Measurements from ENCODE around the gene GSS. TPM values are rescaled to one million over a fixed set of nuclear protein-coding genes. Genes with fewer than 3 reads are reported as not detected.

GSS gene
- total and polyA plus RNA-seq, 8 donors, result 18.1 to 199 (median 43.7) TPM

DNA sequence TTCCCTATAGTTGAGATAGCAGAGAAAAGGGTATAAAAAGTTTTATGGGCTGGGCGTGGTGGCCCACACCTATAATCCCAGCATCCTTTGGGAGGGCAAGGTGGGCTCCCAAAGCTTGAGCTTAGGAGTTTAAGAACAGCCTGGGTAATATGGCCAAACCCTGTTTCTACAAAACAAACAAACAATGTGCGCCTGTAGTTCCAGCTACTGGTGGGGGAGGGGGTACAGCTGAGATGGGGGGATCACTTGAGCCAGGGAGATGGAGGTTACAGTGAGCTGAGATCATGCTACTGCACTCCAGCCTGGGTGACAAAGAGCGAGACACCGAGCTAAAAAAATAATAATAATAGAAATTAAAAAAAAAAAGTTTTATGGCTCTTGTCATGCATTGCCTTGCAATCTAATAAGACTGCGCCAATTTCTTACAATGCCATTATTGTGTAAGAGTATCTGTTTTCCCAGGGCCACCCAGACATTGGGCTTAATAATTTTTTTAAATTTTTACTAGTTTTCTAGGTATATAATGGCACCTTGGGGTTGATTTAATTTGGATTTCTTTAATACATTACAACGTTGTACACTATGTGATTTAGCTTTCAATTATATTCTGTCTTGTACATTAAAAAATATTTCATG, 75.3 kb downstream of the GSS start:
- H3K4me1 ChIP-seq, result peaks cover 18 to 71% (median 50%) of the 10 kb centered on the region in 4 donors
- DNase-seq, result no peak
- intact Hi-C loops (cut with DNase I; ENCODE audit: low total_unique reads), result no loop called here
- WGBS, 5 donors, result 59 to 73% (median 64%) methylated on average over 6 of the region's 6 CpGs
- H3K9me3 ChIP-seq, result no peaks in the 10 kb centered on the region
- TF ChIP-seq POLR2A (IDR thresholded peaks at IDR 0.05) (no peak), EP300 (IDR thresholded peaks at IDR 0.05) (no peak), POLR2AphosphoS5 (IDR thresholded peaks at IDR 0.05) (no peak)
- TF ChIP-seq, protein P1, sequence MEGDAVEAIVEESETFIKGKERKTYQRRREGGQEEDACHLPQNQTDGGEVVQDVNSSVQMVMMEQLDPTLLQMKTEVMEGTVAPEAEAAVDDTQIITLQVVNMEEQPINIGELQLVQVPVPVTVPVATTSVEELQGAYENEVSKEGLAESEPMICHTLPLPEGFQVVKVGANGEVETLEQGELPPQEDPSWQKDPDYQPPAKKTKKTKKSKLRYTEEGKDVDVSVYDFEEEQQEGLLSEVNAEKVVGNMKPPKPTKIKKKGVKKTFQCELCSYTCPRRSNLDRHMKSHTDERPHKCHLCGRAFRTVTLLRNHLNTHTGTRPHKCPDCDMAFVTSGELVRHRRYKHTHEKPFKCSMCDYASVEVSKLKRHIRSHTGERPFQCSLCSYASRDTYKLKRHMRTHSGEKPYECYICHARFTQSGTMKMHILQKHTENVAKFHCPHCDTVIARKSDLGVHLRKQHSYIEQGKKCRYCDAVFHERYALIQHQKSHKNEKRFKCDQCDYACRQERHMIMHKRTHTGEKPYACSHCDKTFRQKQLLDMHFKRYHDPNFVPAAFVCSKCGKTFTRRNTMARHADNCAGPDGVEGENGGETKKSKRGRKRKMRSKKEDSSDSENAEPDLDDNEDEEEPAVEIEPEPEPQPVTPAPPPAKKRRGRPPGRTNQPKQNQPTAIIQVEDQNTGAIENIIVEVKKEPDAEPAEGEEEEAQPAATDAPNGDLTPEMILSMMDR (IDR thresholded peaks at IDR 0.05), result no peak
- no peaks in the 10 kb centered on the region for H3K27me3 ChIP-seq
- peaks cover 15 to 29% (median 29%) of the 10 kb centered on the region in 4 donors for H3K36me3 ChIP-seq
- H3K4me3 ChIP-seq, result no peak overlapping the region
- H3K27ac ChIP-seq, result peak overlapping the region in 1 of 5 donors; percentile 11

Small RNA genes lying within 50 kb of the gene (small RNA-seq; reads per million reads assigned to genes)
- 0 to 0.31 (median 0.05) reads per million in 4 donors for gene MIR499A

Other genes starting within 250 kb of the GSS start
- 10 to 100 TPM in 4 of 5 donors, 1 to 10 TPM in 1; 9.7 to 63.8 (median 29.2) TPM for gene NCOA6, start 130.2 kb downstream of the GSS start, total RNA-seq
- gene NCOA6, start 130.2 kb downstream of the GSS start, polyA plus RNA-seq, result 10 to 100 TPM; 13.6 to 21.0 (median 15.2) TPM
- gene GGT7, start 83.0 kb downstream of the GSS start, total RNA-seq, result 10 to 100 TPM; 10.5 to 29.0 (median 19.2) TPM
- 10 to 100 TPM in 1 of 3 donors, 1 to 10 TPM in 2; 4.1 to 12.8 (median 8.4) TPM for gene GGT7, start 83.0 kb downstream of the GSS start, polyA plus RNA-seq
- 1,000 to 10,000 TPM in 1 of 5 donors, 100 to 1,000 TPM in 3, 10 to 100 TPM in 1; 98.8 to 1,709 (median 162) TPM for gene ACSS2, start 79.2 kb downstream of the GSS start, total RNA-seq
- gene ACSS2, start 79.2 kb downstream of the GSS start, polyA plus RNA-seq, result 100 to 1,000 TPM in 1 of 3 donors, 10 to 100 TPM in 2; 59.0 to 120 (median 68.5) TPM
- gene MYH7B, start 62 bp upstream of the GSS start, total RNA-seq, result 1 to 10 TPM in 1 of 5 donors, under 1 TPM in 2, not detected in 2; 0.45 to 1.5 (median 0.58) TPM
- gene MYH7B, start 62 bp upstream of the GSS start, polyA plus RNA-seq, result under 1 TPM; 0.15 to 0.68 (median 0.60) TPM
- 10 to 100 TPM; 26.3 to 89.0 (median 68.3) TPM for gene TRPC4AP, start 137.0 kb upstream of the GSS start, total RNA-seq
- 10 to 100 TPM; 26.2 to 37.4 (median 29.6) TPM for gene TRPC4AP, start 137.0 kb upstream of the GSS start, polyA plus RNA-seq
- 10 to 100 TPM in 4 of 5 donors, 1 to 10 TPM in 1; 8.4 to 55.8 (median 15.8) TPM for gene EDEM2, start 191.5 kb upstream of the GSS start, total RNA-seq
- gene EDEM2, start 191.5 kb upstream of the GSS start, polyA plus RNA-seq, result 10 to 100 TPM in 1 of 3 donors, 1 to 10 TPM in 2; 7.9 to 11.6 (median 9.2) TPM
- gene PROCR, start 216.3 kb upstream of the GSS start, total RNA-seq, result 10 to 100 TPM in 2 of 5 donors, 1 to 10 TPM in 3; 4.0 to 37.6 (median 7.8) TPM
- gene PROCR, start 216.3 kb upstream of the GSS start, polyA plus RNA-seq, result 10 to 100 TPM; 15.0 to 31.2 (median 27.6) TPM

All from stomach (tissue), 9 donors.